Fibroblast of lung (primary cell): ENCODE results near the gene KNDC1. TPM values are rescaled to one million over a fixed set of nuclear protein-coding genes. Genes with fewer than 3 reads are reported as not detected.

Source experiments
- DNase-seq, 2 donors: peaks; one replicate each; pipeline versions ENCODE4 v3.0.0 to v3.0.0-alpha.2; 2010; ENCODE audit warnings: low read depth in 2 of 2
- H2AFZ ChIP-seq: 2 replicates; pipeline ENCODE4 v1.5.1; 2012; ENCODE audit warnings: low read length, control low read depth, inconsistent platforms
- H3K27ac ChIP-seq: 2 replicates; pipeline ENCODE4 v1.5.1; 2011; ENCODE audit warnings: low read length, control low read depth; ENCODE audit not compliant: insufficient read depth
- H3K27me3 ChIP-seq: 2 replicates; pipeline ENCODE4 v1.5.1; 2011; ENCODE audit warnings: mild to moderate bottlenecking, low read length; ENCODE audit not compliant: control insufficient read depth, insufficient read depth
- H3K36me3 ChIP-seq: 2 replicates; pipeline ENCODE4 v1.5.1; 2011; ENCODE audit warnings: low read length; ENCODE audit not compliant: control insufficient read depth, insufficient read depth
- H3K4me1 ChIP-seq: 2 replicates; pipeline ENCODE4 v1.5.1; 2011; ENCODE audit warnings: low read length; ENCODE audit not compliant: control insufficient read depth, insufficient read depth; ENCODE audit errors: extremely low read depth
- H3K4me2 ChIP-seq: 2 replicates; pipeline ENCODE4 v1.5.1; 2011; ENCODE audit warnings: low read length, control low read depth; ENCODE audit not compliant: insufficient read depth; ENCODE audit errors: extremely low read depth
- H3K4me3 ChIP-seq, 4 experiments: fragments of 200-600 bp in 1 of 4; sonication (generic) in 1 of 4; replicated peaks in 1 of 4; 2 replicates each; pipeline ENCODE4 v1.5.1; 2011 to 2016; ENCODE audit warnings: low read length in 4 of 4, low read depth in 3 of 4, mild to moderate bottlenecking in 3 of 4, control low read depth in 2 of 4, inconsistent platforms in 1 of 4, mixed read lengths in 1 of 4; ENCODE audit not compliant: insufficient read depth in 1 of 4; ENCODE audit errors: control extremely low read depth in 1 of 4
- H3K79me2 ChIP-seq: 2 replicates; pipeline ENCODE4 v1.5.1; 2012; ENCODE audit warnings: mild to moderate bottlenecking, low read length, inconsistent platforms; ENCODE audit not compliant: control insufficient read depth, insufficient read depth
- H3K9ac ChIP-seq: 2 replicates; pipeline ENCODE4 v1.5.1; 2011; ENCODE audit warnings: mild to moderate bottlenecking, low read length, control low read depth; ENCODE audit not compliant: insufficient read depth
- H3K9me3 ChIP-seq: 2 replicates; pipeline ENCODE4 v1.5.1; 2012; ENCODE audit warnings: low read depth, low read length; ENCODE audit not compliant: control insufficient read depth, insufficient read depth
- H4K20me1 ChIP-seq: 2 replicates; pipeline ENCODE4 v1.5.1; 2011; ENCODE audit warnings: low read length; ENCODE audit not compliant: control insufficient read depth, insufficient read depth; ENCODE audit errors: extremely low read depth
- EZH2 ChIP-seq: IDR thresholded peaks from 2 replicates; pipeline ENCODE4 v1.5.1; 2012; ENCODE audit warnings: low read length, control low read depth, mild to moderate bottlenecking; ENCODE audit errors: missing control alignments
- polyA plus RNA-seq, 2 donors: library from polyadenylated mRNA; depleted of rRNA in 1 of 2; stranded (reverse) in 1 of 2; unstranded in 1 of 2; fragments of >200 nt; gene quantifications; 2 replicates each; pipeline ENCODE4 v1.2.1, GENCODE V29; 2011 to 2012; ENCODE audit warnings: missing spikeins in 1 of 2
- total RNA-seq: library from RNA; depleted of rRNA; stranded (reverse); fragments of >200 nt; gene quantifications from 2 replicates; pipeline ENCODE4 v1.2.1, GENCODE V29; 2014
- TF ChIP-seq, protein P1 (sequence below), 2 donors: IDR thresholded peaks in 1 of 2; conservative IDR thresholded peaks in 1 of 2; 1 replicate in 1 of 2; 2 replicates in 1 of 2; pipeline ENCODE4 v1.5.1; 2011 to 2012; ENCODE audit warnings: low read length in 2 of 2, control low read depth in 1 of 2, inconsistent platforms in 1 of 2, low read depth in 1 of 2, mild to moderate bottlenecking in 1 of 2

KNDC1 gene
- total and polyA plus RNA-seq, 2 donors (not counting 1 experiment from before 2014, with no cell fraction given): 0.20 to 0.50 TPM

DNA sequence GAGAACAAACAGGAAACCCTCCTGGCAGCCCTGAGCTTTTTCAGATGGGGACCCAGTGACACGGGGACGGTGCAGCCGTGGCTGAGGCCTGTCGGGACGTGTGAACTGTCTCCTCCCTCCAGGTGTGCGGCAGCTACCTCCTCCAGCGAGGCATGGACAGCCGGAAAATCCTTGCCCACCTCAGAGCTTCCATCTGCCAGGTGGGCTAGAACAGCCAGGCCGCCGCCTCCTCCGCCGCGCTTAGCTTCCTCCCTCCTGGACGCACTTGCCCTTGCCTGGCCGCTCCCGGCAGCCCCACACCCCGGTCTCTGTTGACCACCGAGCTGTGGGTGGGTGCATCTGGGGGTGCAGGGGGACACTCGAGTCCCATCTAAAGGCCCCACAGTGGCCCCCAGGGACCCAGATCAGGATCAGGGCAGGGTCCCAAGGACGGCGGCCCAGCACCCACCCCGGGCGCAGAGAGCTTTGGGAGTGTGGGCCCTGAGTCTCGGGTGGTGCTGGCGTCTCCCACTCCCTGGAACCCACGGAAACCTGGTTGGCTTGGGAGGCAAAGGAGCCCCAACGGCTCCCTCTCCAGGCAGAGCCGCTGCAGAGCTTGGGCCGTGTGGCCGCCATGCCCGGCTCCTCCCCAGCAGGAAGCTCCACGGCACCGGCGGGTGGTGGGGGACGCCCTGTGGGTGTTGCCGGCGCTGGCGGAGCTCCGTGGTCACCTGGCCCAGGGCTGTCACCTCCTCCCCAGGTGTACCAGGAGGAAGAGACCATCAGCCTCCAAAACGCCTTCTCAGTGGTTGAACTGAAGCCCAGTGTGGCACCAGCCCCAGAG lies 37.1 kb downstream of the KNDC1 start:
- H4K20me1 ChIP-seq: no peaks in the 10 kb centered on the region
- H3K9ac ChIP-seq: no peak overlapping the region
- no peaks in the 10 kb centered on the region for H3K36me3 ChIP-seq
- no peak overlapping the region for H3K4me2 ChIP-seq
- H3K4me3 ChIP-seq: no peak overlapping the region
- H3K79me2 ChIP-seq: no peaks in the 10 kb centered on the region
- H2AFZ ChIP-seq: no peak overlapping the region
- no peaks in the 10 kb centered on the region for H3K9me3 ChIP-seq
- no peak overlapping the region for H3K27ac ChIP-seq
- H3K27me3 ChIP-seq: no peaks in the 10 kb centered on the region
- no peaks in the 10 kb centered on the region for H3K4me1 ChIP-seq
- DNase-seq: no peak
- TF ChIP-seq EZH2: no peak
- TF ChIP-seq, protein P1, sequence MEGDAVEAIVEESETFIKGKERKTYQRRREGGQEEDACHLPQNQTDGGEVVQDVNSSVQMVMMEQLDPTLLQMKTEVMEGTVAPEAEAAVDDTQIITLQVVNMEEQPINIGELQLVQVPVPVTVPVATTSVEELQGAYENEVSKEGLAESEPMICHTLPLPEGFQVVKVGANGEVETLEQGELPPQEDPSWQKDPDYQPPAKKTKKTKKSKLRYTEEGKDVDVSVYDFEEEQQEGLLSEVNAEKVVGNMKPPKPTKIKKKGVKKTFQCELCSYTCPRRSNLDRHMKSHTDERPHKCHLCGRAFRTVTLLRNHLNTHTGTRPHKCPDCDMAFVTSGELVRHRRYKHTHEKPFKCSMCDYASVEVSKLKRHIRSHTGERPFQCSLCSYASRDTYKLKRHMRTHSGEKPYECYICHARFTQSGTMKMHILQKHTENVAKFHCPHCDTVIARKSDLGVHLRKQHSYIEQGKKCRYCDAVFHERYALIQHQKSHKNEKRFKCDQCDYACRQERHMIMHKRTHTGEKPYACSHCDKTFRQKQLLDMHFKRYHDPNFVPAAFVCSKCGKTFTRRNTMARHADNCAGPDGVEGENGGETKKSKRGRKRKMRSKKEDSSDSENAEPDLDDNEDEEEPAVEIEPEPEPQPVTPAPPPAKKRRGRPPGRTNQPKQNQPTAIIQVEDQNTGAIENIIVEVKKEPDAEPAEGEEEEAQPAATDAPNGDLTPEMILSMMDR (conservative IDR thresholded peaks at IDR 0.05 in 1 of 2, IDR thresholded peaks at IDR 0.05 in 1 of 2; ENCODE audit: low read depth in 1 of 2, low read length in 2 of 2): no peak

DNA sequence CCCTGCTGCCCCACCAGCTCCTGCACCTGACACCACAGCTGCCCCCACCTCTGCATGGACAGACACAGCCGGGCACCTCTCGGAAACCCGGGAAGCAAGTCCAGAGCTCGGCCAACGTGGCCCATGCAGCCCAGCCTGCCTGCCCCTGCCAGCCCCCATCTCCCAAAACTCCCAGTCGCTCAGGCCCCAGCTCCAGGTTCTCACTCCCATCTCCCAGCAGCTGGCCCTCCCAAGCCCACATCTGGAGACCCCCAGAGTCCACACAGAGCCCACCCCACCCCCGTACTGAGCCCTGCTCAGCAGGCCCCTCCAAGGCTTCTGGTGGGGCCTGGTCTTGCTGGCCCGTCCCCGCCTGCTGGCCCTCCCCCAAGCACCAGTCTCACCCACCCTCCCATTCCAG lies 37.8 kb downstream of the KNDC1 start:
- no peak overlapping the region for H3K27ac ChIP-seq
- no peaks in the 10 kb centered on the region for H3K4me1 ChIP-seq
- no peak overlapping the region for H3K9ac ChIP-seq
- no peak for TF ChIP-seq EZH2
- TF ChIP-seq, protein P1 (conservative IDR thresholded peaks at IDR 0.05 in 1 of 2, IDR thresholded peaks at IDR 0.05 in 1 of 2; ENCODE audit: low read depth in 1 of 2, low read length in 2 of 2): no peak
- DNase-seq: no peak
- H3K4me3 ChIP-seq: no peak overlapping the region
- no peak overlapping the region for H2AFZ ChIP-seq
- H3K36me3 ChIP-seq: no peaks in the 10 kb centered on the region
- no peaks in the 10 kb centered on the region for H3K79me2 ChIP-seq
- no peak overlapping the region for H3K4me2 ChIP-seq
- H3K27me3 ChIP-seq: no peaks in the 10 kb centered on the region
- no peaks in the 10 kb centered on the region for H4K20me1 ChIP-seq
- H3K9me3 ChIP-seq: no peaks in the 10 kb centered on the region

DNA sequence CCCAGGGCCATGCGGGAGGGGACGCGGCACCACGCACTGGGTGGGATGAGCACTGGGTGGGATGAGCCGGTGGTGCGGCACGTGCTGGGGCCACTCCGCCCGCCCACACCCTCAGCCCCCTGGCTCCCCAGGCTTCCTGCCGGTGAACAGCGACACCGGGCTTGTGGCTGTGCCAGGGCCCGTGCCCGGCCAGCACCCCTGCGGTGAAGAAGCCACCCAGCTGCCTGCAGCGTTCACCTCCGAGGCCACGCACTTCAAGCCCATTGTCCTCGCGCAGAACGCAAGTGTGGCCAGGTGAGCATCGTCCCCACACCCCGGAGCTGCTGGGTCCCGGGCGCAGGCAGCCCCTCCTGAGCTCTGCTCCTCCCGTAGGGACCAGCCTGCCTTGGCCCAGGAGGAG lies 38.2 kb downstream of the KNDC1 start:
- no peak overlapping the region for H3K27ac ChIP-seq
- H4K20me1 ChIP-seq: no peaks in the 10 kb centered on the region
- no peak overlapping the region for H3K9ac ChIP-seq
- H3K79me2 ChIP-seq: no peaks in the 10 kb centered on the region
- DNase-seq: no peak
- H3K36me3 ChIP-seq: no peaks in the 10 kb centered on the region
- no peaks in the 10 kb centered on the region for H3K27me3 ChIP-seq
- no peak overlapping the region for H2AFZ ChIP-seq
- H3K4me3 ChIP-seq: no peak overlapping the region
- no peaks in the 10 kb centered on the region for H3K4me1 ChIP-seq
- no peaks in the 10 kb centered on the region for H3K9me3 ChIP-seq
- H3K4me2 ChIP-seq: no peak overlapping the region
- TF ChIP-seq EZH2: no peak
- TF ChIP-seq, protein P1 (conservative IDR thresholded peaks at IDR 0.05 in 1 of 2, IDR thresholded peaks at IDR 0.05 in 1 of 2; ENCODE audit: low read depth in 1 of 2, low read length in 2 of 2): no peak
